Measurements from ENCODE around the gene AGPS.
"Not testable (repeated sequence)": the region's sequence is repeated elsewhere in the genome, so short reads cannot be mapped to it uniquely, and the experiment has no call there.

The AGPS gene

GRCh38 chr2:177533253-177533652 is 140.7 kb downstream of the AGPS start:
- DNase-seq = no peak

GRCh38 chr2:177535000-177535399 is 142.4 kb downstream of the AGPS start:
- no peak for DNase-seq

GRCh38 chr2:177535958-177536504 is 143.5 kb downstream of the AGPS start:
- no peak for DNase-seq

GRCh38 chr2:177537213-177537612 is 144.6 kb downstream of the AGPS start:
- DNase-seq = no peak

GRCh38 chr2:177537636-177538035 is 145.1 kb downstream of the AGPS start:
- DNase-seq = no peak

GRCh38 chr2:177538323-177538722 is 145.8 kb downstream of the AGPS start:
- DNase-seq = no peak

GRCh38 chr2:177540283-177540682 is 147.7 kb downstream of the AGPS start:
- no peak for DNase-seq

- no peak for DNase-seq
Observed at GRCh38 chr2:177541258-177541991, 148.9 kb downstream of the AGPS start.

- no peak for DNase-seq
Observed at GRCh38 chr2:177542396-177542795, 149.8 kb downstream of the AGPS start.

- DNase-seq = no peak
Observed at GRCh38 chr2:177543007-177543760, 150.6 kb downstream of the AGPS start.

- DNase-seq = no peak
Observed at GRCh38 chr2:177545143-177545542, 152.6 kb downstream of the AGPS start.

- DNase-seq = no peak
Observed at GRCh38 chr2:177545981-177546585, 153.5 kb downstream of the AGPS start.

GRCh38 chr2:177547122-177547521 is 154.5 kb downstream of the AGPS start:
- no peak for DNase-seq

- no peak for DNase-seq
Observed at GRCh38 chr2:177547772-177548171, 155.2 kb downstream of the AGPS start.

- no peak for DNase-seq
Observed at GRCh38 chr2:177548636-177549035, 156.1 kb downstream of the AGPS start.

GRCh38 chr2:177549171-177549570 is 156.6 kb downstream of the AGPS start:
- DNase-seq = no peak

GRCh38 chr2:177550264-177551200 is 158.0 kb downstream of the AGPS start:
- no peak for DNase-seq

GRCh38 chr2:177551360-177551759 is 158.8 kb downstream of the AGPS start:
- DNase-seq = not testable (repeated sequence)

- no peak for DNase-seq
Observed at GRCh38 chr2:177551989-177552421, 159.4 kb downstream of the AGPS start.

- peak; percentile 89 for DNase-seq
Observed at GRCh38 chr2:177552422-177553175, 160.0 kb downstream of the AGPS start.

GRCh38 chr2:177553176-177553884 is 160.8 kb downstream of the AGPS start:
- DNase-seq = no peak
